ENCODE data around the gene DNAJC18.

DNA sequence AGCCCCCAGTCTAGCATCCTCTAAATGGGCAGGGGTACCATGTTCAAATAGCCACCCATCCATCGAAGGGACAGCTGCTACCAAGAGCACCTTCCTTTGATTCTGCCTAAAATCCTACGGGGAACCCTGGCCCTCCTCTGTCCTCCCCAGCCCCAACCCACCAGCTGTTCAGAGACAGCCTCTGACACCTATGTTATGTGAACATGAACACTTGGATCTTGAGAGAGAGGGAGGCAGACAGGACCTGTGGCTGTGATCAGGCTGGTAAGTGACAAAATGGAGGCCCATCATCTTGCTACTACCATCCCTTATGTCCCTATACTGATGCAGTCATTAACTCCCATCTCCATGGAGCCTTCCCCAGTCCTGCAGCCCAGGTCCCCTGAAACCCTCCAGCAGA lies 64.4 kb downstream of the DNAJC18 start:
- TF ChIP-seq ESRRG (CRISPR knock-in tag; IDR thresholded peaks at IDR 0.05) (no peak), ZFP3 (CRISPR knock-in tag; IDR thresholded peaks at IDR 0.05) (no peak), RARB (CRISPR knock-in tag; IDR thresholded peaks at IDR 0.05) (no peak)
- TF ChIP-seq, protein P1, sequence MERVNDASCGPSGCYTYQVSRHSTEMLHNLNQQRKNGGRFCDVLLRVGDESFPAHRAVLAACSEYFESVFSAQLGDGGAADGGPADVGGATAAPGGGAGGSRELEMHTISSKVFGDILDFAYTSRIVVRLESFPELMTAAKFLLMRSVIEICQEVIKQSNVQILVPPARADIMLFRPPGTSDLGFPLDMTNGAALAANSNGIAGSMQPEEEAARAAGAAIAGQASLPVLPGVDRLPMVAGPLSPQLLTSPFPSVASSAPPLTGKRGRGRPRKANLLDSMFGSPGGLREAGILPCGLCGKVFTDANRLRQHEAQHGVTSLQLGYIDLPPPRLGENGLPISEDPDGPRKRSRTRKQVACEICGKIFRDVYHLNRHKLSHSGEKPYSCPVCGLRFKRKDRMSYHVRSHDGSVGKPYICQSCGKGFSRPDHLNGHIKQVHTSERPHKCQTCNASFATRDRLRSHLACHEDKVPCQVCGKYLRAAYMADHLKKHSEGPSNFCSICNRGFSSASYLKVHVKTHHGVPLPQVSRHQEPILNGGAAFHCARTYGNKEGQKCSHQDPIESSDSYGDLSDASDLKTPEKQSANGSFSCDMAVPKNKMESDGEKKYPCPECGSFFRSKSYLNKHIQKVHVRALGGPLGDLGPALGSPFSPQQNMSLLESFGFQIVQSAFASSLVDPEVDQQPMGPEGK (CRISPR knock-in tag; IDR thresholded peaks at IDR 0.05; ENCODE audit: borderline replicate concordance) = no peak
- TF ChIP-seq, protein P2, sequence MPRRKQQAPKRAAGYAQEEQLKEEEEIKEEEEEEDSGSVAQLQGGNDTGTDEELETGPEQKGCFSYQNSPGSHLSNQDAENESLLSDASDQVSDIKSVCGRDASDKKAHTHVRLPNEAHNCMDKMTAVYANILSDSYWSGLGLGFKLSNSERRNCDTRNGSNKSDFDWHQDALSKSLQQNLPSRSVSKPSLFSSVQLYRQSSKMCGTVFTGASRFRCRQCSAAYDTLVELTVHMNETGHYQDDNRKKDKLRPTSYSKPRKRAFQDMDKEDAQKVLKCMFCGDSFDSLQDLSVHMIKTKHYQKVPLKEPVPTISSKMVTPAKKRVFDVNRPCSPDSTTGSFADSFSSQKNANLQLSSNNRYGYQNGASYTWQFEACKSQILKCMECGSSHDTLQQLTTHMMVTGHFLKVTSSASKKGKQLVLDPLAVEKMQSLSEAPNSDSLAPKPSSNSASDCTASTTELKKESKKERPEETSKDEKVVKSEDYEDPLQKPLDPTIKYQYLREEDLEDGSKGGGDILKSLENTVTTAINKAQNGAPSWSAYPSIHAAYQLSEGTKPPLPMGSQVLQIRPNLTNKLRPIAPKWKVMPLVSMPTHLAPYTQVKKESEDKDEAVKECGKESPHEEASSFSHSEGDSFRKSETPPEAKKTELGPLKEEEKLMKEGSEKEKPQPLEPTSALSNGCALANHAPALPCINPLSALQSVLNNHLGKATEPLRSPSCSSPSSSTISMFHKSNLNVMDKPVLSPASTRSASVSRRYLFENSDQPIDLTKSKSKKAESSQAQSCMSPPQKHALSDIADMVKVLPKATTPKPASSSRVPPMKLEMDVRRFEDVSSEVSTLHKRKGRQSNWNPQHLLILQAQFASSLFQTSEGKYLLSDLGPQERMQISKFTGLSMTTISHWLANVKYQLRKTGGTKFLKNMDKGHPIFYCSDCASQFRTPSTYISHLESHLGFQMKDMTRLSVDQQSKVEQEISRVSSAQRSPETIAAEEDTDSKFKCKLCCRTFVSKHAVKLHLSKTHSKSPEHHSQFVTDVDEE (CRISPR knock-in tag; IDR thresholded peaks at IDR 0.05) = no peak
- TF ChIP-seq, protein P3, sequence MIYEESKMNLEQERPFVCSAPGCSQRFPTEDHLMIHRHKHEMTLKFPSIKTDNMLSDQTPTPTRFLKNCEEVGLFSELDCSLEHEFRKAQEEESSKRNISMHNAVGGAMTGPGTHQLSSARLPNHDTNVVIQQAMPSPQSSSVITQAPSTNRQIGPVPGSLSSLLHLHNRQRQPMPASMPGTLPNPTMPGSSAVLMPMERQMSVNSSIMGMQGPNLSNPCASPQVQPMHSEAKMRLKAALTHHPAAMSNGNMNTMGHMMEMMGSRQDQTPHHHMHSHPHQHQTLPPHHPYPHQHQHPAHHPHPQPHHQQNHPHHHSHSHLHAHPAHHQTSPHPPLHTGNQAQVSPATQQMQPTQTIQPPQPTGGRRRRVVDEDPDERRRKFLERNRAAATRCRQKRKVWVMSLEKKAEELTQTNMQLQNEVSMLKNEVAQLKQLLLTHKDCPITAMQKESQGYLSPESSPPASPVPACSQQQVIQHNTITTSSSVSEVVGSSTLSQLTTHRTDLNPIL (CRISPR knock-in tag; IDR thresholded peaks at IDR 0.05; ENCODE audit: low read depth) = no peak
